ENCODE measurements around the gene SLAIN1.

The SLAIN1 gene

GRCh38 chr13:77715233-77715891 is 17.9 kb downstream of the SLAIN1 start:
- DNase-seq = no peak

GRCh38 chr13:77716692-77717091 is 19.2 kb downstream of the SLAIN1 start:
- DNase-seq = no peak

DNA sequence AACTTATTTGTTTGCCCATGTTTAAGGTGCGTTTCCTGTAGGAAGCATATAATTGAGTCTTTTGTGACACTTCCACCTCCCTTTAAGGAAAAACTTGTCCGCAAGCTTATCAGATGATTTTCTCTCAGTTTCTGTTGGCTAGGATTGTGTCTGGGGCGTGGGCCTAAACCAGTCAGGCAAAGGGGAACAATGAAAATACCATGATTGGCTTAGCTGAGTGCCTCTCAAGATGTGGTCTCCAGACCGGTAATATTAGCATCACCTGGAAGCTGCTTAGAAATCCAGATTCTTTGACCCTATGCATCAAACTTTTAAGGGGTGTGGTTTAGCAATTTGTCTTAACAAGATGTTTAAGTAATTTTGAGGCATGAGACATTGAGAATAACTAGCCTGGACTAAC is 20.0 kb downstream of the SLAIN1 start:
- no peak for DNase-seq

- DNase-seq = no peak
Measured at GRCh38 chr13:77719128-77719527, 21.6 kb downstream of the SLAIN1 start.

- no peak for DNase-seq
Measured at GRCh38 chr13:77720988-77721387, 23.5 kb downstream of the SLAIN1 start.

- DNase-seq = no peak
Measured at GRCh38 chr13:77724092-77724491, 26.6 kb downstream of the SLAIN1 start.

DNA sequence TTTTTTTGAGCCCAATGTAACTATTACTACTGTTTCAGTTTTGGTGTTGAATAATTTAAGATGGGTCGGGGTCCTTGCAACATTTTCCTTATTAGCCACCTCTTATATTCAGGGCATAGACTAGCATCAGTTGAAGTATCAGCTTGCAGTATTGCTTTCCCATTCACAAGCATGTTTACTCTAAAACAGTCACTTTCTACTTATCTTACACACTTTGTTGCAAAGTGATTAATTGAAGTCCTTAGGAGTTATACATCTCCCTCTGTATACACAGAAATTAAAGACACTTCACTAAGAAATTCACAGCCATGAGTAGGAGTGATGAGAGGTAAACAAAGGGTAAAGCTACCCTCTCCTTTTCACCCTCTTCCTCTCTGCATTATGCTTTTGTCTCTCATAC is 27.6 kb downstream of the SLAIN1 start:
- no peak for DNase-seq

DNA sequence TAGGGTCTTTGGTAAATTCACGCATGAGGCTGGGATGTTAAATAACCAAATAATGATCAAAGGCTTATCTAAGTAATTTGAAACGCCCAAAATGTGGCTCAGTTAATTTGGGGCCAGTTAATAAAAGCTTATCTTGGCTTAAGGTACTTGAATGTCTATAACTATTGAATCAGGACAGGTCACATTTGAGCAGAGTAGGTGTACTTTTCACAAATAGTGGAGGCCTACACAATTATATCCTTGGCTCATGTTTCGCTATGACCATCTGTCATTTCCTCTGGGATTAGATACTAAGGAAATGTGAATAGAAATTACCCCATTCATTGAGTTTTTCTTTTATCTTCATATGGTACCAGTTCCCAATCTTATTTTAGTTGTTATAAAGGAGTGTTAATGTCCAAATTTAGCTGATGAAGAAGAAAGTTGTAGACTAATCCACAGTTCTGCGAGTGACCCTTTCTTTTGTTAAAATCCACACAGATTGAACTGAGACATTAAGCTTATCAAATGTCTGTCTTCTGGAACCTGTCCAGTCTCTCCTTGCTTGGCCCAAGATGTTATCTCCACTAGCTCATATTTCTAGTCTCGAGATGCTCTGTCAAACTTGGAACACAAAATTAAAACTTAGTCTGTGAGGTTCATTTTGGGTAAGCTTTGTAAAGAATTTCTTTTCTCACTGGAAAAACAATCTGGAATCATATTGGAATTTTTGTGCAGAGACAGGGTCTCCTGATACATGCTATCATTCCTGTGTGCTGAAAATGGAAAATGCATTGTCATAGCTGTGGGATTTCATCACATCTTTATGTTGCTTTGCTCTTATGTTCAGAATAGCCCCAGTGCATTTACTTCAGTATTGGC is 31.0 kb downstream of the SLAIN1 start:
- DNase-seq = no peak

DNA sequence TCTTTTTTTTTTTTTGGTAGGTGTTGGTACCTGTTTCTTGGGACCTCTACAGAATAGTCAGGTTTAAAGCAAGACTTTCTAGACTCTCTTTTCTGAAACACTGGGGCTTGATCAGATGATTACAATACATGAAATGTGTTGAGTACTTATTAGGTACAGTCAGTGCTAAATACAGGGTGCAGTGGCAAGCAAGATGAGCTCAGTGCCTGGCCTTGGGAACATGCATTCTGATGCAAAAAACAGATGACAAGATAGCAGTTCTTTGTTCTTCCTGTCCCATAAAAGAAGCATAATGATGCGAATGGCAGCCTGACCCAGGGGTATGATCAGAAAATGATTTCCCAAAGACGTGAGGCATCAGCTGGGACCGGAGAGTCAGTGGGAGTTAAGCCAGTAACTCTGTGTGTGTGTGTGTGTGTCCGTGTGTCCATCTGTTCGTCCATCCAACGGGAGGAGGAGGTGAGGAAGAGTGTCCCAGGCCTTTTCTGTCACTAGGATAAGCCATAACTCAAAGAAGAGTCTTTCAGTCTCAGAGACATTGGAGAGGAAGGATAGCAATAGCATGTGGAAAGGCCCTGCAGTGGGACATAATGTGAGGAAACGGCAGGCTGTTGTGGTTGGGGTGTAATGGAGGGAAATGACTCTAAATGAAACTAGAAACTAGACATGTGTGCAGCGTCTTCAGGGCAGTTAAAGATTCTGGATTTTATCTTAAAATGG is 32.2 kb downstream of the SLAIN1 start:
- no peak for DNase-seq

DNA sequence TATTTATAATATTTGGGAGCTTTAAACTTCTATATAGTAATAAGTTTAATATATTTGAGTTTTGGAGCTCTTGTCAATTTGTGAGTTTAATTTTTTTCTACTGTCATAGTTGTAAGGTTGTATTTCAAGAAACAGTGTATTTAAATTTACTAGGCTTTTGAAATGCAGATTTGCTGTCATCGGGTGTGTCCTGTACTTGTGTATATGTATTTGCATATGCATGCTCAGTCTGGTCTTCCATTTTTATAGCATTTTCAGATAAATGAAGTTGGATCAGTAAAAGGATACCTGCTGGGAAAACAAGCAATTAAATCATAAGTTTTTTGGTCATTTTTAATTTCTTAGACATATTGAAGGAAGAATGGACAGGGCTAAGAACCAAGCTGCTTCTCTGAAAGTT is 33.1 kb downstream of the SLAIN1 start:
- DNase-seq = no peak

DNA sequence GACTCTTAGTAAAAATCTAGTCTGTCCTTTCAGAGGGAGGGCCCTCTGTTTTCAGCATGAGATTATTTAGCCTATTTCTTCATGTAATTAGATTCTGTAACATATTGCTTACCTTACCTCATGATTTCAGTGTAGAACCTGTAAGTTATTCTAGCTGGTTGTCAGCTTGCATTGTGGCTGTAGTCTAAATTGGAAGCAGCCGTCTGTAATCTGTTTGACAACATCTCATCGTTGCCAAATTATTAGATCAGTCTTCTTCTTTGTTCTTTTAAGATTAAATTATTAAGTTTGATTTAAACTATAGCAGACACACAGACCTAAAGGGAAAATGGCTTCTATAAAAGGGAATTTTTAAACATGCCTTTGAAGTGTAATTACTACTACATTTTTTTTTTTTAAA is 34.8 kb downstream of the SLAIN1 start:
- no peak for DNase-seq

GRCh38 chr13:77733674-77734073 is 36.2 kb downstream of the SLAIN1 start:
- DNase-seq = no peak

DNA sequence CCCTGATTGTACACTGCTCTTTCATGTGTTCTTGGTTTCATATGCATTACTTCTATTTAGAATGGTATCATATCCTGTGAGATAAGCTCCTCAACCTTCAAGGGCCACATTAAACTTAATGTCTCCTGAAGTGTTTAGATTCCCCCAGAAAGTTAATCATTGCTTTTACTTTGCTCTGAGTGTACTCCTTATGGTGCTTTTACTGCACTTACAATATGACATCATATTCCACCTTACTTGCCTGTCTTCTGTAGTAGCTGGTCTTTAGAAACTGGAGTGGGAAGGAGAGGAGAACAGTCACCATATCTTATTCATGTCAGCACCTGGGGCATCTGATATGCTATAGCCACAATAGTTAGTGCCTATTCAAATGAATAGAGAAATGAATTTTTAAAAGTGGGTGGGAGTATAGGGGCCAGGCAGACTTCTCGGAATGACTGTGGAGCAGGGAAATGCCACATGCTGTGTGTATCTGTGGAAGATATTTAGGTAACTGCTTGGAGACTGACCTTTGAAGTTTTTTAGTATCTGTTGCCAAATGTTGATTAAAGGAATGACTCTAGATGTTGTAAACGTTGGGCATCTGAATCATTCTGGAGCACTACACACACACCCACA is 40.2 kb downstream of the SLAIN1 start:
- DNase-seq = no peak

DNA sequence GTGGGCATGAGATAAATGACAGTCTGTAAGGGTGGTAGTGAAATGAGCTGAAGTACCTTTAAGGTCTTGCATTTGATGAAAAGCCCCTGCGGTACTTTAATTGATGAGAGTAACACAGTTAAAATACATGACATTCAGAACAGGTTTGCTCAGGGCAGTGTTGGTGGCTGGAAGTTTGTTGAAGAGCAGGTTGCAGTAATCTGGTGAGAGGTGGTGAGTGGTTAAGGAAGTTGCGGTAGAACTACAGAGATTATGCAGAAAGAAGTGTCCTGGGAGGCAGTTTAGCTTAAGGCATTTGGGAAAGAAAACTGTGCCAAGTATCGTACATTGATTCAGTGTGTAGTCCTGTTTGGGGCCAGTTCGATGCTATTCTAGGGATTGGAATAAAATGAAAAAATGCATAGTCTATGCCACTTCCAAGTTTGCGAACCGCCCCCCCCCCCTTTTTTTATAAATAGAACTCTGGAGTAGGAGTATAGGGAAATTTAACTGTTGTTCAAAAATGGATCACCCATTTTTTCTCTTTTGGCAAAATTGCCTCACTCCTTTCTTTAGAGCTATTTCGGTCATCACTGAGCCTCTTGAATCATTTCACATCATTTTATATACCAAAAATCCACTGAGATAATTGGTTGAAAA is 42.7 kb downstream of the SLAIN1 start:
- DNase-seq = no peak

- DNase-seq = no peak
Measured at GRCh38 chr13:77740931-77741596, 43.6 kb downstream of the SLAIN1 start.

GRCh38 chr13:77741597-77741972 is 44.1 kb downstream of the SLAIN1 start:
- DNase-seq = no peak

DNA sequence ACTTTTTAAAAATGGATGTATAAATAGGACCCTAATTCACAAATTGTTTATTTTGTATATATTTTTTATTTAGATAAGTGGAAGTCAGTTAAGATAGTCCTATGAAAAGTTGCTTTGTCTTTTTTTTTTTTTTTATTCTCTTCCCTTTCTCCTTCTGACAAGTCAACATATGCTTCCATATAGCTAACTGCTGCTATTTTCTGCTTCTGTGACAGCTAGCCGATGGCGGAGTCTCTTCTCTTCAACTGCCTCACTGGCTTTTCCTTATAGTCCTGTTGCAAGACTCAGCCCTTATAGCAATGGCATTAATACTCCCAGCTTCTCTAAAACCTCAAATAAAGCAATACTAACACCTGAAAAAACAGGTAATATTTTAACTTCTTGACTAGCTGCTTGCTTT is 45.3 kb downstream of the SLAIN1 start:
- no peak for DNase-seq

- DNase-seq = no peak
Measured at GRCh38 chr13:77745784-77746183, 48.3 kb downstream of the SLAIN1 start.

DNA sequence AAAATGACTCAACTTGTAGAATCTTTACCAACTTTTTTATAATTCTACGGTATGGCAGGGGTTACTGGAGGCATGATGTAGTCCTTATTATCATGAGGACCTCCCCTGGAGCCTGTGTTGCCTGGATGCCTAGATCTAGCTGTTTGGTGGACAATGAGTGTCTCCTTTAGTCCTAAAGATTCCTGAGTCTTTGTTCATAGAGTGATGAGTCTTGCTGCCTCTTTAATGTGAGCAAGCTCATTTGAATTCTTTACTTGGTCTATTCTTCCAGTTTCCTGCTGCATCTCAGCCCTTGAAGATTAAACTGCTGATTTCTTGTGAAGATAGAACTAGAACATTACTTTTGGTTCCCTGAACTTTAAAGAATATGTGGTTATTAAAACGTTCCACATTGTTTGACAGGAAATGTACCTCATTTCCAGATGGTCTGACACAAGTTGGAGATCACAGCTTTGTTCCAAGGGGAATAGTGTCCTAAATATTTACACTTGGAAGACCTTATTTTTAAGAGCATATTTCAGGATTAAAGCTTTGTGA is 51.9 kb downstream of the SLAIN1 start:
- DNase-seq = no peak

GRCh38 chr13:77751513-77752456 is 54.3 kb downstream of the SLAIN1 start:
- peak; percentile 2 for DNase-seq

DNA sequence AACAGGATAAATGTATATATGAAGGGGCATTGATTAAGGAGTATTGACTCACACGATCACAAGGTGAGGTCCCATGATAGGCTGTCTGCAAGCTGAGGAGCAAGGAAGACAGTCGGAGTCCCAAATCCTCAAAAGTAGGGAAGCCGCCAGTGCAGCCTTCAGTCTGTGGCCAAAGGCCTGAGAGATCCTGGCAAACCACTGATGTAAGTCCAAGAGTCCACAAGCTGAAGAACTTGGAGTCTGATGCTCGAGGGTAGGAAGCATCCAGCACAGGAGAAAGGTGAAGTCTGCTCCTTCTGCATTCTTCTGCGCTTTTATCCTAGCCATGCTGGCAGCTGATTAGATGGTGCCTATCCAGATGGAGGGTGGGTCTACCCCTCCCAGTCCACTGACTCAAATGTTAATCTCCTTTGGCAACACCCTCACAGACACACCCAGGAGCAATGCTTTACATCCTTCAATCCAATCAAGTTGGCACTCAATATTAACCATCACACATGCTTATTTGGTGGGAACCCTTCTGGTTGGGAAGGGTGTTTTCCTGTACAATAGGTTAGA is 55.1 kb downstream of the SLAIN1 start:
- no peak for DNase-seq

Data from NCI-H2029 (cell line).